IMR-90 (cell line): ENCODE data around the gene YTHDF2. TPM values are rescaled to one million over a fixed set of nuclear protein-coding genes. Genes with fewer than 3 reads are reported as not detected.
"Not testable (repeated sequence)": the region's sequence is repeated elsewhere in the genome, so short reads cannot be mapped to it uniquely, and the experiment has no call there.

Source experiments
- ATAC-seq: fragments of 200-7000 bp; cut with Tn5 transposase; 2 replicates; pipeline ENCODE4 v1.9.1; 2020; ENCODE audit warnings: low read depth, mild to moderate bottlenecking, moderate library complexity
- BruUV-seq: library from RNA; stranded (reverse); fragments of 400-500 nt; replicated peaks from 2 replicates; lab custom pipeline; 2021; lab: Mats Ljungman, UMichigan
- CTCF ChIA-PET: fragments of 300-600 bp; formaldehyde crosslinking; extraction: SDS; loops from one replicate; lab custom pipeline; 2021; ENCODE audit warnings: antibody characterized with exemption; lab: Yijun Ruan, JAX
- POLR2A ChIA-PET: fragments of 300-600 bp; sonication (Branson Sonifier 250); formaldehyde crosslinking; loops from one replicate; lab custom pipeline; 2022; ENCODE audit warnings: antibody characterized with exemption; ENCODE audit not compliant: unreplicated experiment; lab: Charles Lee
- DNase-seq: peaks from one replicate; pipeline ENCODE4 v3.0.0; 2013
- H2AFZ ChIP-seq: replicated peaks from 2 replicates; pipeline ENCODE3; 2013; ENCODE audit warnings: low read length, mild to moderate bottlenecking; ENCODE audit not compliant: poor library complexity
- H2AK5ac ChIP-seq: 2 replicates; pipeline ENCODE4 v1.6.1; 2013; ENCODE audit warnings: low read depth, low read length, inconsistent platforms
- H2AK9ac ChIP-seq: replicated peaks from 2 replicates; pipeline ENCODE3; 2013; ENCODE audit warnings: mild to moderate bottlenecking, low read depth, low read length, moderate library complexity; ENCODE audit not compliant: poor library complexity
- H2BK120ac ChIP-seq: 2 replicates; pipeline ENCODE4 v1.6.1; 2013; ENCODE audit warnings: low read depth, low read length, inconsistent platforms
- H2BK15ac ChIP-seq: 3 replicates; pipeline ENCODE4 v1.6.1; 2013; ENCODE audit warnings: low read depth, low read length, inconsistent platforms
- H2BK20ac ChIP-seq: 2 replicates; pipeline ENCODE4 v1.6.1; 2013; ENCODE audit warnings: low read depth, mild to moderate bottlenecking, inconsistent platforms, low read length, moderate library complexity
- H2BK5ac ChIP-seq: 2 replicates; pipeline ENCODE4 v1.6.1; 2013; ENCODE audit warnings: mild to moderate bottlenecking, low read depth, low read length, inconsistent platforms; ENCODE audit not compliant: poor library complexity, severe bottlenecking
- H3K14ac ChIP-seq: replicated peaks from 2 replicates; pipeline ENCODE4 v1.6.1; 2013; ENCODE audit warnings: low read depth, low read length, inconsistent platforms
- H3K18ac ChIP-seq: 2 replicates; pipeline ENCODE4 v1.6.1; 2013; ENCODE audit warnings: low read depth, low read length, control low read depth
- H3K23ac ChIP-seq: 2 replicates; pipeline ENCODE4 v1.6.1; 2013; ENCODE audit warnings: low read depth, low read length, inconsistent platforms
- H3K27ac ChIP-seq: 2 replicates; pipeline ENCODE4 v1.5.1; 2013; ENCODE audit warnings: mild to moderate bottlenecking, control low read depth, low read length; ENCODE audit not compliant: insufficient read depth
- H3K27me3 ChIP-seq: 2 replicates; pipeline ENCODE4 v1.6.1; 2013; ENCODE audit warnings: low read length; ENCODE audit not compliant: control insufficient read depth, insufficient read depth
- H3K36me3 ChIP-seq: 2 replicates; pipeline ENCODE4 v1.6.1; 2013; ENCODE audit warnings: low read length, mixed read lengths; ENCODE audit not compliant: control insufficient read depth, insufficient read depth
- H3K4ac ChIP-seq: 2 replicates; pipeline ENCODE4 v1.6.1; 2013; ENCODE audit warnings: low read depth, low read length, inconsistent platforms
- H3K4me1 ChIP-seq: 2 replicates; pipeline ENCODE4 v1.6.1; 2013; ENCODE audit warnings: low read length, mixed read lengths; ENCODE audit not compliant: control insufficient read depth, insufficient read depth
- H3K4me2 ChIP-seq: 2 replicates; pipeline ENCODE4 v1.6.1; 2013; ENCODE audit warnings: low read depth, mild to moderate bottlenecking, control low read depth, low read length, moderate library complexity
- H3K4me3 ChIP-seq: 2 replicates; pipeline ENCODE4 v1.5.1; 2013; ENCODE audit warnings: low read depth, mild to moderate bottlenecking, control low read depth, low read length, moderate library complexity; ENCODE audit not compliant: insufficient read depth
- H3K56ac ChIP-seq: 2 replicates; pipeline ENCODE4 v1.6.1; 2013; ENCODE audit warnings: low read length, inconsistent platforms; ENCODE audit not compliant: insufficient read depth; ENCODE audit errors: extremely low read depth
- H3K79me1 ChIP-seq, 2 experiments: 2 replicates each; pipeline ENCODE4 v1.6.1; 2013; ENCODE audit warnings: low read length in 2 of 2, inconsistent platforms in 1 of 2, low read depth in 1 of 2
- H3K9ac ChIP-seq: 2 replicates; pipeline ENCODE4 v1.6.1; 2013; ENCODE audit warnings: low read depth, low read length, control low read depth
- H3K9me1 ChIP-seq: 2 replicates; pipeline ENCODE4 v1.6.1; 2013; ENCODE audit warnings: low read length, inconsistent platforms; ENCODE audit not compliant: insufficient read depth
- H3K9me3 ChIP-seq: 2 replicates; pipeline ENCODE4 v1.6.1; 2013; ENCODE audit warnings: low read length; ENCODE audit not compliant: control insufficient read depth, insufficient read depth
- H4K20me1 ChIP-seq: 2 replicates; pipeline ENCODE4 v1.6.1; 2013; ENCODE audit warnings: low read length, inconsistent platforms; ENCODE audit not compliant: insufficient read depth
- H4K5ac ChIP-seq: 2 replicates; pipeline ENCODE4 v1.6.1; 2013; ENCODE audit warnings: mild to moderate bottlenecking, low read depth, low read length, control low read depth
- H4K8ac ChIP-seq, 2 experiments: 2 replicates each; pipeline ENCODE4 v1.6.1; 2013; ENCODE audit warnings: low read depth in 2 of 2, low read length in 2 of 2, control low read depth in 1 of 2, inconsistent platforms in 1 of 2
- H4K91ac ChIP-seq: 2 replicates; pipeline ENCODE4 v1.6.1; 2013; ENCODE audit warnings: low read depth, low read length, inconsistent platforms; ENCODE audit not compliant: insufficient read depth
- BHLHE40 ChIP-seq: fragments of 150-350 bp; IDR thresholded peaks from 2 replicates; pipeline ENCODE4 v1.6.1; 2016; ENCODE audit warnings: mild to moderate bottlenecking, low read depth, low read length
- MAFK ChIP-seq: IDR thresholded peaks from 2 replicates; pipeline ENCODE4 v1.6.1; 2012; ENCODE audit warnings: low read depth, low read length, improper control_type of control experiment
- WGBS, 2 experiments: methylation state at CpG; one replicate each; pipeline versions ENCODE4 v1.1.5 to v1.1.7; 2013; ENCODE audit warnings: missing lambda C conversion rate in 2 of 2; ENCODE audit not compliant: insufficient read length in 1 of 2; ENCODE audit errors: extremely low coverage in 2 of 2; 5-methylcytosine and 5-hydroxymethylcytosine counted together
- dilution Hi-C: fragments of 300-500 bp; cut with HindIII; formaldehyde crosslinking; loops from one replicate; pipeline ENCODE4 v1.14.3; 2018; ENCODE audit warnings: low sequenced_read_pairs; ENCODE audit not compliant: unreplicated experiment
- in situ Hi-C: fragments of 300-500 bp; cut with MboI; formaldehyde crosslinking; loops from 3 replicates; pipeline ENCODE4 v1.14.3; 2019; ENCODE audit warnings: low sequenced_read_pairs, inconsistent platforms, mixed read lengths
- intact Hi-C: fragments of 100-400 bp; cut with micrococcal nuclease; formaldehyde crosslinking; loops from 2 replicates; pipeline ENCODE4 v1.10.0; 2022
- polyA plus RNA-seq, 3 experiments: library from polyadenylated mRNA; depleted of rRNA; stranded (reverse); fragments of >200 nt; gene quantifications; 2 replicates each; pipeline ENCODE4 v1.2.3, GENCODE V29; 2012; ENCODE audit warnings: low replicate concordance in 1 of 3
- total RNA-seq: library from RNA; depleted of rRNA; stranded (reverse); fragments of >200 nt; gene quantifications from 2 replicates; pipeline ENCODE4 v1.2.3, GENCODE V29; 2012

YTHDF2 gene
- total and polyA plus RNA-seq, 2 of the 4 experiments (the other 2 are of a cell fraction): 50.0 to 94.3 TPM

DNA sequence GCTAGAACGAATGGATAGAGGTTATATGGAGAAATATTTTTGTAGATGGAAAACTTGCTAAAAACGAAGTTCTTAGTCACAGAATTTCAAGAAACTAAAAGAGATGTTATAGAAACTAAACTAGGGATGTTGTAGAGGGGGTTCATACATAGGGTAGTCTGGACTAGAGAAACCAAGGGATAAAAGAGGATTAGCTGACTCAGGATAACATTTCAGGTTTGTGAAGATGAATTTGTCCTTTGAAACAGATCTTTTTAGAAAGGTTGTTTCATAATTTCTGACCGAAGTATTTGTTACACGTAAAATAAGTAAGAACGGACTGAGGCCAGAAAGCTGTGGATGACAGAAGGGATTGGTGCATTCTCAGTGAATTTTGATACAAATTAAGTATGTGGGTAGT lies 13.6 kb downstream of the YTHDF2 start:
- no peak overlapping the region for H3K27ac ChIP-seq
- H2AFZ ChIP-seq: no peak overlapping the region
- dilution Hi-C loops: no loop called here
- no peak overlapping the region for H3K4ac ChIP-seq
- peaks cover 15% of the 10 kb centered on the region for H3K4me1 ChIP-seq
- H3K79me1 ChIP-seq: peaks cover 2 to 40% of the 10 kb centered on the region in 2 experiments; a peak in 2 of 4 replicates
- H4K91ac ChIP-seq: no peak overlapping the region
- DNase-seq: no peak
- H4K20me1 ChIP-seq: peaks cover 99% of the 10 kb centered on the region
- no peak overlapping the region for H3K18ac ChIP-seq
- H2BK20ac ChIP-seq: no peak overlapping the region
- intact Hi-C loops: loop anchor here (2.0 kb wide), 1 partner anchor 14 kb away; the partner anchor contains the start of gene YTHDF2
- POLR2A ChIA-PET: interaction anchor here (0.6 to 1.6 kb wide), 2 partner anchors 9 to 11 kb away, joined by 3 to 6 read pairs; no protein-coding TSS in a partner anchor
- peaks cover 16% of the 10 kb centered on the region for H3K36me3 ChIP-seq
- H2AK9ac ChIP-seq: no peak overlapping the region
- no TSS peak for BruUV-seq
- in situ Hi-C loops: no loop called here
- no peak for TF ChIP-seq BHLHE40
- peak; percentile 66 for TF ChIP-seq MAFK
- H2AK5ac ChIP-seq: no peak overlapping the region
- no peaks in the 10 kb centered on the region for H3K9me3 ChIP-seq
- no peak overlapping the region for H3K4me2 ChIP-seq
- CTCF ChIA-PET: interaction anchor here (1.2 kb wide), 1 partner anchor 13 kb away, joined by 4 read pairs; the partner anchor contains the start of gene YTHDF2
- H3K27me3 ChIP-seq: no peaks in the 10 kb centered on the region
- H3K9me1 ChIP-seq: peaks cover 9% of the 10 kb centered on the region
- H3K14ac ChIP-seq: no peak overlapping the region
- no peak for ATAC-seq
- no peak overlapping the region for H3K4me3 ChIP-seq
- WGBS, 2 experiments: no CpG with 5 or more reads among the region's 5 CpGs
- H2BK15ac ChIP-seq: no peak overlapping the region
- H4K8ac ChIP-seq: no peak overlapping the region
- no peak overlapping the region for H2BK120ac ChIP-seq
- H2BK5ac ChIP-seq: no peak overlapping the region
- no peak overlapping the region for H3K9ac ChIP-seq
- no peak overlapping the region for H4K5ac ChIP-seq
- peak overlapping the region; percentile 29; the same call in 1 of the 2 replicates for H3K23ac ChIP-seq
- H3K56ac ChIP-seq: no peak overlapping the region

DNA sequence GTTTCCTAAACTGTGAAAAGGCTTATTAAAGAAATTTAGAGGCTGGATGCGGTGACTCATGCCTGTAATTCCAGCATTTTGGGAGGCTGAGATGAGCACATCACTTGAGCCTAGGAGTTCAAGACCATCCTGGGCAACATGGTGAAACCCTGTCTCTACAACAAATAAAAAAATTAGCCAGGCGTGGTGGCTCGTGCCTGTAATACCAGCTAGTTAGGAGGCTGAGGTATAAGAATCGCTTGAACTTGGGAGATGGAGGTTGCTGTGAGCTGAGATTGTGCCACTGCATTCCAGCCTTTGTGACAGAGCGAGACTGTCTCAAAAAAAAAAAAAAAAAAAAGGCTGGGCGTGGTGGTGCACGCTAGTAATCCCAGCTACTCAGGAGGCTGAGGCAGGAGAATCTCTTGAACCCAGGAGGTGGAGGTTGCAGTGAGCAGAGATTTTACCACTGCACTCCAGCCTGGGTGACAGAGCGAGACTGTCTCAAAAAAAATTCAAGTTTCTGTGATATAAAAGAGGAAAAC lies 14.1 kb downstream of the YTHDF2 start:
- intact Hi-C loops: loop anchor here (2.0 kb wide), 1 partner anchor 14 kb away; the partner anchor contains the start of gene YTHDF2
- H2AFZ ChIP-seq, ATAC-seq, H3K9ac ChIP-seq, H2BK20ac ChIP-seq, dilution Hi-C loops, in situ Hi-C loops, BruUV-seq, H2AK9ac ChIP-seq, DNase-seq, H3K56ac ChIP-seq, H3K27me3 ChIP-seq, H4K91ac ChIP-seq, H3K9me3 ChIP-seq, H4K8ac ChIP-seq, H3K9me1 ChIP-seq, H3K4me3 ChIP-seq, H3K18ac ChIP-seq, H4K5ac ChIP-seq: not testable (repeated sequence)
- Histone ChIP-seq H3K4ac (peak overlapping the region; percentile 8; the same call in 1 of the 2 replicates), H3K14ac (peak overlapping the region; percentile 10; the same call in 1 of the 2 replicates), H2AK5ac (peak overlapping the region; percentile 43; the same call in 1 of the 2 replicates), H2BK15ac (0 out of 3 replicates have a peak overlapping the region, but pooled peaks have one; percentile 46), H3K23ac (peak overlapping the region; percentile 21; the same call in 1 of the 2 replicates), H3K4me2 (peak overlapping the region; percentile 27), H3K36me3 (peaks cover 12% of the 10 kb centered on the region), H3K27ac (peak overlapping the region; percentile 56), H3K79me1 (peaks cover 2 to 43% of the 10 kb centered on the region in 2 experiments; a peak in 2 of 4 replicates), H3K4me1 (peaks cover 15% of the 10 kb centered on the region), H2BK120ac (peak overlapping the region; percentile 13; the same call in 1 of the 2 replicates), H4K20me1 (peaks cover 99% of the 10 kb centered on the region), H2BK5ac (peak overlapping the region; percentile 50)
- ChIA-PET CTCF (interaction anchor here (1.2 kb wide), 1 partner anchor 14 kb away, joined by 4 read pairs; the partner anchor contains the start of gene YTHDF2), POLR2A (interaction anchor here (0.6 to 1.6 kb wide), 2 partner anchors 9 to 11 kb away, joined by 3 to 6 read pairs; no protein-coding TSS in a partner anchor)
- whole genome bisulfite sequencing, 2 experiments: no CpG with 5 or more reads among the region's 8 CpGs
